Transverse colon (tissue), 4 donors: ENCODE measurements around the gene NLRC5. TPM values are rescaled to one million over a fixed set of nuclear protein-coding genes. Genes with fewer than 3 reads are reported as not detected.

Experiments
- DNase-seq: peaks from one replicate; pipeline ENCODE4 v3.0.0-alpha.2; 2019
- H3K27ac ChIP-seq, 4 donors: fragments of 200-600 bp; sonication (generic); 2 replicates each; pipeline ENCODE4 v1.5.1; 2016 to 2018; ENCODE audit warnings: inconsistent platforms in 4 of 4
- H3K27me3 ChIP-seq: fragments of 200-600 bp; sonication (generic); 2 replicates; pipeline ENCODE4 v1.5.1; 2017; ENCODE audit warnings: inconsistent platforms
- H3K36me3 ChIP-seq, 4 donors: fragments of 200-600 bp; sonication (generic); 2 replicates each; pipeline ENCODE4 v1.5.1; 2017 to 2019; ENCODE audit warnings: inconsistent platforms in 4 of 4
- H3K4me1 ChIP-seq, 4 donors: fragments of 200-600 bp; sonication (generic); 2 replicates each; pipeline ENCODE4 v1.5.1; 2017 to 2020; ENCODE audit warnings: inconsistent platforms in 4 of 4
- H3K4me3 ChIP-seq, 4 donors: fragments of 200-600 bp; sonication (generic); 1 replicate in 1 of 4; 2 replicates in 3 of 4; pipeline versions ENCODE4 v1.5.1 to v1.6.1; 2017 to 2019; ENCODE audit warnings: inconsistent platforms in 4 of 4
- H3K9me3 ChIP-seq, 2 donors: fragments of 200-600 bp; sonication (generic); 2 replicates each; pipeline ENCODE4 v1.5.1; 2017 to 2019; ENCODE audit warnings: inconsistent platforms in 2 of 2
- CTCF ChIP-seq, 5 experiments: fragments of 200-600 bp in 3 of 5; fragments of 450-650 bp in 2 of 5; sonication (generic) in 3 of 5; IDR thresholded peaks; 1 replicate in 2 of 5; 2 replicates in 3 of 5; pipeline ENCODE4 v1.5.1; 2016 to 2017; ENCODE audit warnings: antibody characterized with exemption in 5 of 5, inconsistent platforms in 3 of 5, mild to moderate bottlenecking in 2 of 5, moderate library complexity in 1 of 5
- EP300 ChIP-seq: sonication (generic); formaldehyde crosslinking; IDR thresholded peaks from one replicate; pipeline ENCODE4 v1.6.1; 2017; ENCODE audit warnings: antibody characterized with exemption, low read depth
- POLR2A ChIP-seq: fragments of 450-650 bp; IDR thresholded peaks from one replicate; pipeline ENCODE4 v1.6.1; 2016; ENCODE audit warnings: antibody characterized with exemption, mild to moderate bottlenecking, moderate library complexity
- POLR2AphosphoS5 ChIP-seq, 3 donors: sonication (generic); formaldehyde crosslinking; IDR thresholded peaks; one replicate each; pipeline ENCODE4 v1.6.1; 2016; ENCODE audit warnings: antibody characterized with exemption in 3 of 3
- WGBS, 2 donors: methylation state at CpG; one replicate each; pipeline ENCODE4 v1.1.5; 2018; ENCODE audit warnings: low coverage in 1 of 2; 5-methylcytosine and 5-hydroxymethylcytosine counted together
- in situ Hi-C, 4 donors: fragments of 200-750 bp; cut with MboI; loops; one replicate each; pipeline versions ENCODE4 v1.15.0 to v1.15.1; 2017; ENCODE audit warnings: low sequenced_read_pairs in 3 of 4, low pct_ligation_motif_present in 1 of 4, low pct_unique_long_range_greater_than_20kb in 1 of 4
- intact Hi-C: fragments of 100-400 bp; cut with DNase I; formaldehyde crosslinking; loops from one replicate; pipeline ENCODE4 v1.15.1; 2023; ENCODE audit warnings: low total_unique reads
- total RNA-seq, 4 donors: library from RNA; depleted of rRNA; stranded (reverse); fragments of >200 nt; gene quantifications; one replicate each; pipeline ENCODE4 v1.1.0, GENCODE V29; 2016

The NLRC5 gene, protein sequence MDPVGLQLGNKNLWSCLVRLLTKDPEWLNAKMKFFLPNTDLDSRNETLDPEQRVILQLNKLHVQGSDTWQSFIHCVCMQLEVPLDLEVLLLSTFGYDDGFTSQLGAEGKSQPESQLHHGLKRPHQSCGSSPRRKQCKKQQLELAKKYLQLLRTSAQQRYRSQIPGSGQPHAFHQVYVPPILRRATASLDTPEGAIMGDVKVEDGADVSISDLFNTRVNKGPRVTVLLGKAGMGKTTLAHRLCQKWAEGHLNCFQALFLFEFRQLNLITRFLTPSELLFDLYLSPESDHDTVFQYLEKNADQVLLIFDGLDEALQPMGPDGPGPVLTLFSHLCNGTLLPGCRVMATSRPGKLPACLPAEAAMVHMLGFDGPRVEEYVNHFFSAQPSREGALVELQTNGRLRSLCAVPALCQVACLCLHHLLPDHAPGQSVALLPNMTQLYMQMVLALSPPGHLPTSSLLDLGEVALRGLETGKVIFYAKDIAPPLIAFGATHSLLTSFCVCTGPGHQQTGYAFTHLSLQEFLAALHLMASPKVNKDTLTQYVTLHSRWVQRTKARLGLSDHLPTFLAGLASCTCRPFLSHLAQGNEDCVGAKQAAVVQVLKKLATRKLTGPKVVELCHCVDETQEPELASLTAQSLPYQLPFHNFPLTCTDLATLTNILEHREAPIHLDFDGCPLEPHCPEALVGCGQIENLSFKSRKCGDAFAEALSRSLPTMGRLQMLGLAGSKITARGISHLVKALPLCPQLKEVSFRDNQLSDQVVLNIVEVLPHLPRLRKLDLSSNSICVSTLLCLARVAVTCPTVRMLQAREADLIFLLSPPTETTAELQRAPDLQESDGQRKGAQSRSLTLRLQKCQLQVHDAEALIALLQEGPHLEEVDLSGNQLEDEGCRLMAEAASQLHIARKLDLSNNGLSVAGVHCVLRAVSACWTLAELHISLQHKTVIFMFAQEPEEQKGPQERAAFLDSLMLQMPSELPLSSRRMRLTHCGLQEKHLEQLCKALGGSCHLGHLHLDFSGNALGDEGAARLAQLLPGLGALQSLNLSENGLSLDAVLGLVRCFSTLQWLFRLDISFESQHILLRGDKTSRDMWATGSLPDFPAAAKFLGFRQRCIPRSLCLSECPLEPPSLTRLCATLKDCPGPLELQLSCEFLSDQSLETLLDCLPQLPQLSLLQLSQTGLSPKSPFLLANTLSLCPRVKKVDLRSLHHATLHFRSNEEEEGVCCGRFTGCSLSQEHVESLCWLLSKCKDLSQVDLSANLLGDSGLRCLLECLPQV (N-terminal part only)
- 100 to 1,000 TPM in 1 of 4 donors, 10 to 100 TPM in 3; 59.4 to 171 (median 73.6) TPM for total RNA-seq

DNA sequence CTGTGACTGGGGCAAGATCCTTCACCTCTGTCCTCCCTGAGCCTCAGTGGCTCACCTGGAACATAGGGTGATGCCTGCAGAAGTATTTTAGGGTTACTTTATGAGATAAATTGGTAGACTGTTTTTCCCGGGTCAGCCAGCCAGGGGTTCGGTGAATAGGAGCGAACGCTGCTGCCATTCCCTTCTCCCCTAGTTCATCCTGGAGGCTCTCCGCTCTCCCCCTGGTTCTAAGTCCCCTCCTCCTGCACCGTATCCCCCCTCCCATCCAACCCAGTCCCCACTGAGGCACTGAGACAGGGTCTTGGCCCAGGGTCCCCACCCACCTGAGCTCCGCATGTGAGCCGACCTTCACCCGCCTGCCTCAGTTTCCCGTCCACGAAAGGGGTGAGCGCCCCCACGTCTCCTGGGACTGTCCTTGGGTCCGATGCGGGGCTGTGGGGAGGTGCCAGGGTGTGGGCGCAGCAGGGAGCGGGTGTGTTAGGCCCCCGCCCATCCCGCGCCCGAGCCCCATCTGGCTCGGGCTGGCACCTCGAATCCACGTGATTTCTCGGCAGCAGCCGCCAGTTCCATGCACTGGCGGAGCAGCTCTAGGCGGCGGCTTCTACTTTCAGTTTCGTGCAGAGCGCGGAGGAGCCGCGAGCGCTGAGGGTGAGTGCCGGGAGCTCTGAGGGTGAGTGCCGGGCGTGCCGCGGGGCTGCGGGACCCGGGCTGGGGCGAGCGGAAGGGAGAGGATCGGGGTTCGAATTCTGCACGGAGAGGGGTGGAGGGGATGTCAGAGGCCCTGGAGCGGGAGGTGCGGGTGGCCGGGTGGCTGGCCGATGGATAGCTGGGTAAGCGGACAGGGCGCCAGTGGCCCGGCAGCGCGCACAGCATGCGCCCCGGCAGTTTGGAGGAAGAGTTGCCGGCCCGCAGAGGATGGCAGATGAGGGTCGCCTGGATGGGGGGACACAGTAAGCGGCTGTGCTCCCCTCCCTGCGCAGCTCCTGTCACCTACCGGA, at the start of gene NLRC5:
Gene NLRC5, plus strand, starts transcription at position 610 of the 998 bp plus-strand sequence. CDS start 31,156 bp downstream, outside the sequence.
- TF ChIP-seq EP300 (peak; percentile 58), POLR2A (peak; percentile 98), POLR2AphosphoS5 (IDR thresholded peaks at IDR 0.05) (peak; percentile 96 to 98 (median 97)), CTCF (IDR thresholded peaks at IDR 0.05) (peak in 1 of 5 experiments; percentile 11)
- Histone ChIP-seq H3K36me3 (no peaks in the 10 kb centered on the region), H3K4me3 (peak within 1 kb of the TSS; percentile 58 to 71 (median 68)), H3K27ac (peak within 1 kb of the TSS; percentile 89 to 93 (median 91)), H3K4me1 (peaks cover 27 to 77% (median 42%) of the 10 kb centered on the region in 4 donors), H3K27me3 (no peaks in the 10 kb centered on the region), H3K9me3 (no peaks in the 10 kb centered on the region)
- intact Hi-C loops (no loop called here), in situ Hi-C loops (no loop called here)
- peak; percentile 93 for DNase-seq
- 2 to 4% methylated on average over 18 to 64 of the region's 64 CpGs for WGBS, 2 donors

DNA sequence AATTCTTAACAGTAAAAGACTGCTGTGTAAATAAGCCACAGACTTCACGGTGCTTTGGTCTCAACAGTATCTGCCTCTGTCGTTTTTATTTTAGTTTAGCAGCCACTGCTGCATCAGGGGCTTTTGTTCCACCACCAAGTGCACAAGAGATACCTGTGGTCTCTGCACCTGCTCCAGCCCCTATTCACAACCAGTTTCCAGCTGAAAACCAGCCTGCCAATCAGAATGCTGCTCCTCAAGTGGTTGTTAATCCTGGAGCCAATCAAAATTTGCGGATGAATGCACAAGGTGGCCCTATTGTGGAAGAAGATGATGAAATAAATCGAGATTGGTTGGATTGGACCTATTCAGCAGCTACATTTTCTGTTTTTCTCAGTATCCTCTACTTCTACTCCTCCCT, 49.6 kb upstream of the NLRC5 start:
- no peak for TF ChIP-seq EP300
- no peak for TF ChIP-seq CTCF (IDR thresholded peaks at IDR 0.05)
- TF ChIP-seq POLR2AphosphoS5 (IDR thresholded peaks at IDR 0.05) = no peak
- TF ChIP-seq POLR2A = no peak
- WGBS, 2 donors = 67 to 69% methylated on average over 4 of the region's 4 CpGs
- Histone ChIP-seq H3K4me3 (no peak overlapping the region), H3K36me3 (peaks cover 0 to 99% (median 45%) of the 10 kb centered on the region in 4 donors), H3K27ac (peak overlapping the region in 1 of 4 donors; percentile 42), H3K4me1 (peaks cover 0 to 39% (median 12%) of the 10 kb centered on the region in 4 donors), H3K9me3 (no peaks in the 10 kb centered on the region), H3K27me3 (no peaks in the 10 kb centered on the region)
- intact Hi-C loops (no loop called here), in situ Hi-C loops (no loop called here)
- no peak for DNase-seq

- no peaks in the 10 kb centered on the region for H3K27me3 ChIP-seq
- H3K4me1 ChIP-seq = peaks cover 0 to 26% (median 2%) of the 10 kb centered on the region in 4 donors
- in situ Hi-C loops (no loop called here), intact Hi-C loops (no loop called here)
- WGBS, 2 donors = 86% methylated on average over 2 of the region's 2 CpGs; no CpG with 5 or more reads in 1 of the 2 donors
- no peaks in the 10 kb centered on the region for H3K9me3 ChIP-seq
- TF ChIP-seq EP300 (no peak), POLR2AphosphoS5 (IDR thresholded peaks at IDR 0.05) (peak in 1 of 3 donors; percentile 18)
- H3K36me3 ChIP-seq = peaks cover 0 to 94% (median 46%) of the 10 kb centered on the region in 4 donors
- H3K27ac ChIP-seq = no peak overlapping the region
- DNase-seq = no peak
- H3K4me3 ChIP-seq = no peak overlapping the region
Observed at GRCh38 chr16:56941092-56941491, 48.3 kb upstream of the NLRC5 start.
